ENCODE results near the gene SPATA12.

- TF ChIP-seq, protein P1, sequence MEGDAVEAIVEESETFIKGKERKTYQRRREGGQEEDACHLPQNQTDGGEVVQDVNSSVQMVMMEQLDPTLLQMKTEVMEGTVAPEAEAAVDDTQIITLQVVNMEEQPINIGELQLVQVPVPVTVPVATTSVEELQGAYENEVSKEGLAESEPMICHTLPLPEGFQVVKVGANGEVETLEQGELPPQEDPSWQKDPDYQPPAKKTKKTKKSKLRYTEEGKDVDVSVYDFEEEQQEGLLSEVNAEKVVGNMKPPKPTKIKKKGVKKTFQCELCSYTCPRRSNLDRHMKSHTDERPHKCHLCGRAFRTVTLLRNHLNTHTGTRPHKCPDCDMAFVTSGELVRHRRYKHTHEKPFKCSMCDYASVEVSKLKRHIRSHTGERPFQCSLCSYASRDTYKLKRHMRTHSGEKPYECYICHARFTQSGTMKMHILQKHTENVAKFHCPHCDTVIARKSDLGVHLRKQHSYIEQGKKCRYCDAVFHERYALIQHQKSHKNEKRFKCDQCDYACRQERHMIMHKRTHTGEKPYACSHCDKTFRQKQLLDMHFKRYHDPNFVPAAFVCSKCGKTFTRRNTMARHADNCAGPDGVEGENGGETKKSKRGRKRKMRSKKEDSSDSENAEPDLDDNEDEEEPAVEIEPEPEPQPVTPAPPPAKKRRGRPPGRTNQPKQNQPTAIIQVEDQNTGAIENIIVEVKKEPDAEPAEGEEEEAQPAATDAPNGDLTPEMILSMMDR (IDR thresholded peaks at IDR 0.05; ENCODE audit: insufficient read depth, low read length, poor library complexity, severe bottlenecking) = no peak
- no peak for TF ChIP-seq EZH2phosphoT487 (conservative IDR thresholded peaks at IDR 0.05; ENCODE audit: low read length)
Measured at GRCh38 chr3:57085211-57085610, 24.7 kb downstream of the SPATA12 start.
